Nephron progenitor cell (in vitro differentiated cells): ENCODE results near the gene SYNDIG1.

Experiments used
- DNase-seq: peaks from one replicate; pipeline ENCODE4 v3.0.0; 2021
- H3K27ac Mint-ChIP-seq: 2 replicates; pipeline ENCODE4 v1.8.0; 2021; ENCODE audit warnings: mild to moderate bottlenecking, moderate library complexity, mixed read lengths
- H3K27me3 Mint-ChIP-seq: 2 replicates; pipeline ENCODE4 v1.8.0; 2021; ENCODE audit warnings: mild to moderate bottlenecking, low read depth, mixed read lengths; ENCODE audit not compliant: poor library complexity
- H3K36me3 Mint-ChIP-seq: 2 replicates; pipeline ENCODE4 v1.8.0; 2021; ENCODE audit warnings: low read depth, mixed read lengths
- H3K4me1 Mint-ChIP-seq: 2 replicates; pipeline ENCODE4 v1.8.0; 2021; ENCODE audit warnings: mixed read lengths
- H3K4me3 Mint-ChIP-seq: 2 replicates; pipeline ENCODE4 v1.8.0; 2021; ENCODE audit warnings: mild to moderate bottlenecking, moderate library complexity, mixed read lengths
- H3K9me3 Mint-ChIP-seq: 2 replicates; pipeline ENCODE4 v1.8.0; 2021; ENCODE audit warnings: mild to moderate bottlenecking, moderate library complexity, mixed read lengths
- TF ChIP-seq, protein P1 (sequence below): fragments of 200-600 bp; sonication (generic); IDR thresholded peaks from 2 replicates; pipeline ENCODE4 v1.5.0; 2021; ENCODE audit warnings: antibody characterized with exemption

The SYNDIG1 gene

GRCh38 chr20:24600012-24600411, 130.6 kb downstream of the SYNDIG1 start:
- H3K4me1 Mint-ChIP-seq, result no peaks in the 10 kb centered on the region
- peaks cover 32% of the 10 kb centered on the region for H3K9me3 Mint-ChIP-seq
- no peak overlapping the region for H3K4me3 Mint-ChIP-seq
- TF ChIP-seq, protein P1, sequence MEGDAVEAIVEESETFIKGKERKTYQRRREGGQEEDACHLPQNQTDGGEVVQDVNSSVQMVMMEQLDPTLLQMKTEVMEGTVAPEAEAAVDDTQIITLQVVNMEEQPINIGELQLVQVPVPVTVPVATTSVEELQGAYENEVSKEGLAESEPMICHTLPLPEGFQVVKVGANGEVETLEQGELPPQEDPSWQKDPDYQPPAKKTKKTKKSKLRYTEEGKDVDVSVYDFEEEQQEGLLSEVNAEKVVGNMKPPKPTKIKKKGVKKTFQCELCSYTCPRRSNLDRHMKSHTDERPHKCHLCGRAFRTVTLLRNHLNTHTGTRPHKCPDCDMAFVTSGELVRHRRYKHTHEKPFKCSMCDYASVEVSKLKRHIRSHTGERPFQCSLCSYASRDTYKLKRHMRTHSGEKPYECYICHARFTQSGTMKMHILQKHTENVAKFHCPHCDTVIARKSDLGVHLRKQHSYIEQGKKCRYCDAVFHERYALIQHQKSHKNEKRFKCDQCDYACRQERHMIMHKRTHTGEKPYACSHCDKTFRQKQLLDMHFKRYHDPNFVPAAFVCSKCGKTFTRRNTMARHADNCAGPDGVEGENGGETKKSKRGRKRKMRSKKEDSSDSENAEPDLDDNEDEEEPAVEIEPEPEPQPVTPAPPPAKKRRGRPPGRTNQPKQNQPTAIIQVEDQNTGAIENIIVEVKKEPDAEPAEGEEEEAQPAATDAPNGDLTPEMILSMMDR, result no peak
- H3K27ac Mint-ChIP-seq, result no peak overlapping the region
- H3K27me3 Mint-ChIP-seq, result peaks cover 10% of the 10 kb centered on the region
- DNase-seq, result no peak
- no peaks in the 10 kb centered on the region for H3K36me3 Mint-ChIP-seq

DNA sequence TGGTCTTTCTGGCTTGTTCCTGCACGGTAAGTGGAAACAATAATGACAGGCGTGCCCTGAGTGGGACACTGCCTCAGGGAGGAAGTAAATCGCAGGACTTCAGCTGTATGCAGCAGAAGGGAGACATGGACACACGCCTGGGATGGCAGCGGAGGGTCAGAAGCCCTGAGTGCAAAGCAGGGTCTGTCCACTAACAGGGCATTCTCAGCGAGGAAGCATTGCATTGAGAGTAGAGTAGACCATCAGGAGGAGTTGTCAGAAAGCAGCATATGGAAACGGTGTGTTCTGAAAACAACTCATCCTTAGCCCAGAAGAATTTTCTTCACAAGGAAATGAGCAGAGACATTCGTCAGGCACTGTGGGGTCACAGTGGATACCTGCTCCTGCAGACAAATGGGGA, 134.0 kb downstream of the SYNDIG1 start:
- Mint-ChIP-seq H3K27ac (no peak overlapping the region), H3K9me3 (peaks cover 32% of the 10 kb centered on the region), H3K27me3 (peaks cover 10% of the 10 kb centered on the region), H3K4me3 (no peak overlapping the region), H3K36me3 (no peaks in the 10 kb centered on the region), H3K4me1 (no peaks in the 10 kb centered on the region)
- DNase-seq, result no peak
- TF ChIP-seq, protein P1, result no peak

DNA sequence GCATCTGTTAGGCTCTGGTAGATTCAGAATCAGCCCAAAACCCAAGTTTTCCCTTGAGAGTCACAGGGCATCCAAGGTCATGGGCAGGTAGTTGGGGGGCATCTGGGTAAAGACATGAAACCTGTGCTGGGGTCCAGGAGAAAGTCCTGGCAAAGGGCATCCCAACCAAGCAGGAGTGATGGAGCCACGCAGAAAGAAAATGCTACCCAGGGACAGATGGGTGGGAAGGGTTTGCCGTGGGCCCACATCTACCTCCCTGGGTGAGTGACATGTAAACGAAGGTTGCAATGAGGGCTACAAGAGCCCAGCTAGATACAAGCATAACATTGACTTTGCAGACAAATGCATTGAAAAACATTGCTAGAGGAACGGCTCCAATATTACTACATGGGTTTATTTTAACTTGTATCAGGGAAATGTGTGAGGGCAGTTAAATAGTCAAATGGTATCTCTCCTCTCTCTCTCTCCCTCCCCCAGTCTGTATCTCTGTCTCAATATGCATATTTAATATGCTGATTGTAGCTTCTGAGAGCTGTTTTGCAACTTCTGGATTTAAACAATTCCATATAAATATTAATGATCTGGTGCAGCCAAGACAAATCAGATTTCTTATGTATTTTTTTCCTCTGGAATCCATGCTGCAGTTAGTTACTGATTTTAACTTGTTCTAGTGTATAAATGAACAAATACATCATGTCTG, 135.7 kb downstream of the SYNDIG1 start:
- H3K27me3 Mint-ChIP-seq, result peaks cover 10% of the 10 kb centered on the region
- H3K9me3 Mint-ChIP-seq, result peaks cover 21% of the 10 kb centered on the region
- DNase-seq, result no peak
- no peaks in the 10 kb centered on the region for H3K36me3 Mint-ChIP-seq
- H3K4me1 Mint-ChIP-seq, result no peaks in the 10 kb centered on the region
- no peak overlapping the region for H3K4me3 Mint-ChIP-seq
- H3K27ac Mint-ChIP-seq, result no peak overlapping the region
- TF ChIP-seq, protein P1, result no peak

DNA sequence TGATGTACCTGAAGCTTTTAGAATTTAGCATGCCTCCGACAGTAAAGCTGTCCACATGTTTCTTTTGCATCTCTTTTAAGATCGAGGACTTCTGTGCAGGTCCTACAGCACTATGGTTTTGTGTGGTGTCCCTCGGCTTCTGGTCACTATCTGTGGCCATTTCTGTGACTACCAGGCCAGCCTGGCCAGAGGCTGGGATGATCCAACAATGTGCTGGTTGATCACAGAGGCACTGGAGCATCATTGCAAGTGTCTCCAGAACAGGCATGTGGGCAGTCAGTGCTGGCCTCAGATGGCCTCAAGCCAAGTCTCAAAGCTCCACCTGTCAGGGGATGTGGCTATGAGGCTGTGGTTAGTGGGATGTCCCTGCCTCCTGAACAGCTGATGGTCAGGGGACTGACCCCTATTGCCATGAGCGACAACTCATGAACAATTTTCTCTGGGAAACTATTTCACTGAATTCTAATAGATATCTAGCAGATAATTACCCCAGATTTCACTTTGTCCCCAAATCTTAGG, 136.6 kb downstream of the SYNDIG1 start:
- TF ChIP-seq, protein P1, result no peak
- Mint-ChIP-seq H3K27ac (no peak overlapping the region), H3K4me3 (no peak overlapping the region), H3K36me3 (no peaks in the 10 kb centered on the region), H3K9me3 (peaks cover 13% of the 10 kb centered on the region), H3K27me3 (peaks cover 7% of the 10 kb centered on the region), H3K4me1 (no peaks in the 10 kb centered on the region)
- DNase-seq, result no peak

DNA sequence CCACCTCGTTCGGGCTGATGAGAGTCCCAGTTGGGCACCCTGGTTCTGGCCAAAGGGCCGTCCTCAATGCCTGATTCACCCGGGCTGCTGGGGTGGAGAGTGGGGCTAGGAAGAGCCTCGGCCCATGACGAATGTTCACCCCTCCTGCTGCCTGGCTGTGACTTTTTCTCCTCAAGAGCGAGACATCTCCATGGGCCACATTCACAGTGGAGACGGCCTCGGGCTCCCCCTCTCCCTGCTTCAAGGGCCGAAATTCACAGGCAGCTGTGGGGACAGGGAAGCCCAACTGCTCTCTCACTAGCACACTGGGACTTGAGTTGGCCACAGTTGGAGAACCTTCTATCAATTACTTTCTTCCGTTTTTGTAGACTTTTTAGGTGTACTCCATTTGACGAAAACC, 138.0 kb downstream of the SYNDIG1 start:
- DNase-seq, result no peak
- H3K4me1 Mint-ChIP-seq, result no peaks in the 10 kb centered on the region
- TF ChIP-seq, protein P1, result no peak
- no peak overlapping the region for H3K27ac Mint-ChIP-seq
- H3K9me3 Mint-ChIP-seq, result no peaks in the 10 kb centered on the region
- H3K27me3 Mint-ChIP-seq, result peaks cover 18% of the 10 kb centered on the region
- no peaks in the 10 kb centered on the region for H3K36me3 Mint-ChIP-seq
- no peak overlapping the region for H3K4me3 Mint-ChIP-seq
